ENCODE measurements around the gene CKAP2. TPM values are rescaled to one million over a fixed set of nuclear protein-coding genes. Genes with fewer than 3 reads are reported as not detected.
"Not testable (repeated sequence)": the region's sequence is repeated elsewhere in the genome, so short reads cannot be mapped to it uniquely, and the experiment has no call there.

CKAP2 gene
- total RNA-seq, 1 experiment from 2014 or later: 23.5 TPM

DNA sequence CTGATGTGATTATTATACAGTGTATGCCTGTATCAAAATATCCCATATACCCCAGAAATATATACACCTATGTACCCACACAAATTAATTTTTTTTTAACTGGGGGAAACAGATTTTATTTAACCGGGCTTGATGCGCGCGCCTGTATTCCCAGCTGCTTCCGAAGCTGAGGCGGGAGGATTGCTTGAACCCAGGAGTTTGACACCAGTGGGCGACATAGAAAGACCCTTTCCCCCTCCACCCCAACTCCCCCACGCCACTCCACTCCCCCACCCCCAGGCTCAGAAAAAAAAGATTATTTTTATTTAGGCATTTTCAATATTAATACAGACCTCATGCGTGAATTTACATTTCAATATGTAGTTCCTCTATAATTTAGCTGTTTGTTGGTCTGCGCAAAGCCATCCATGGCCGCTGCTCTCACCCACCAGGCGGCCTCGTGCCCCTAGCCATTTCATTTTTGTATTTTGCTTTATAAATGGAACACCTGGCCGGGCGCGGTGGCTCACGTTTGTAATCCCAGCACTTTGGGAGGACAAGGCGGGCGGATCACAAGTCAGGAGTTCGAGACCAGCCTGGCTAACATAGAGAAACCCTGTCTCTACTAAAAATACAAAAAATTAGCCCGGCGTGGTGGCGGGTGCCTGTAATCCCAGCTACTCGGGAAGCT lies 4.0 kb upstream of the CKAP2 start:
- no peak for DNase-seq (ENCODE audit: low spot score)

DNA sequence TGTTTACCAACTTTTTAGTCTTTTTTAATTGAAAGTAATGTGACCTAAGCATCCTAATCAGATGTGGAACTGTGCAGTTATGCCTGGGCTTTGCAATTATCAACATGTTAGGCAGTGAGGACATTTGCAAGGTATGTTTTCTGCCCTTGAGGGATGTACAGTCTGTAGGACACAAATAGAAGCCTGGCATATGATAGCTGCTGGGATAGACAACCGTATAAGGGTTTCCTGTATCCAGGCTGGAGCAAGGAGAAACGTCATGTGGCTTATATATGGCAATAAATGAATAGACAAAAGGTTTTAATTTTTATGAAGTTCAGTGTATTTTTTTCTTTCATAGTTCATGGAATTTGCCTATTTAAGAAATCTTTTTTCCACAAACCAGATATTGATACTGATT lies 2.8 kb upstream of the CKAP2 start:
- no peak for DNase-seq (ENCODE audit: low spot score)

DNA sequence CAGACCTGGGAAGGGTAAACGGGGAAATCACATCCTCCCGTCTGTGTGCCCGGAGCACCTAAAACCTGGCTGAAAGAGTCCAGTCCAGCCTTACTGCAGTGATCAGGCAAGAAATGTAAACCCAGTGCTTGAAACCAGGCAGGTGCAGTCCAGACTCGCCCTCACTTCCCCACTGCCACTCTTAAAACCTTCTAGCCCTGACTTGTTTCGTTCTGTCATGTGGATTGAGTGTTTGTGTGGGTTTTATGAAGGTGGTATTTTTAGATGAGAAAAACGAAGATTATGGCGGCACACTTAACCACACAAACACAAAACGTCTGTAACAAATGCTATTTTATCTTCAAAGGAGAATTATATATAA lies 839 bp upstream of the CKAP2 start:
- DNase-seq (ENCODE audit: low spot score): peak; percentile 47

DNA sequence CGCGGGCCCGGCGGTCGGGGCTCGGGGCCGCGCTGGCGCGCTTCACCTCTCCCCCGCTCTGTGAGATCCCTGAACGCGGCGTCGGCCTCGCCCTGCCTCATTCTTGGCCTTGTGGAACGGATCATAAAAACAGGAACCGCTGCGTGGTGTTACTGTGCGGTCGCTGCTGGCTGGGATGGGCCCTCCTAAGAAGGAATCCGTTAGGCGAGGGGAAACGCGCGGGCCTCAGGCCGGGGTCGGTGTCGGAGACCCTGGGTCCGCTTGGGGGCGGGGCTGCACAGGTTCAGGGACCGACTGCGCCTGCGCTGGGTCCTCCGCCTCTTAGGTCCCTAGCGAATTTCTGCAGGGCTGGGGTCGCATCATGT lies 381 bp downstream of the CKAP2 start:
- peak; percentile 83 for DNase-seq (ENCODE audit: low spot score)

DNA sequence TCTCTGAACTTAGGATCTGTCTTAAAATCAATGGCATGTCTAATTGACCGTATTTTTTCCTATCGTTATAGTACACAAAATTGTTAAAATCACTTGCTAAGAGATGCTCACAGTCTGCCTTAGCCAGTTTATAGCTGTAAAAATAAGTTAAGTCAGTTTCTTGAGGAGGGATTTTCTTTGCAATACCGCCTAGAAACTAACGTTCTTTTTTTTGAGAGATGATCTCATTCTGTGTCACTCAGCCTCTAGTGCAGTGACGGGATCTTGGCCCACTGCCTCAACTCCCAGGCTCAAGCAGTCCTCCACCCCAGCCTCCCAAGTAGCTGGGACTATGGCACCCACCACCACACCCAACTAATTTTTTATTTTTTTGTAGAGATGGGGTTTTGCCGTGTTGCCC lies 4.4 kb downstream of the CKAP2 start:
- no peak for DNase-seq (ENCODE audit: low spot score)

DNA sequence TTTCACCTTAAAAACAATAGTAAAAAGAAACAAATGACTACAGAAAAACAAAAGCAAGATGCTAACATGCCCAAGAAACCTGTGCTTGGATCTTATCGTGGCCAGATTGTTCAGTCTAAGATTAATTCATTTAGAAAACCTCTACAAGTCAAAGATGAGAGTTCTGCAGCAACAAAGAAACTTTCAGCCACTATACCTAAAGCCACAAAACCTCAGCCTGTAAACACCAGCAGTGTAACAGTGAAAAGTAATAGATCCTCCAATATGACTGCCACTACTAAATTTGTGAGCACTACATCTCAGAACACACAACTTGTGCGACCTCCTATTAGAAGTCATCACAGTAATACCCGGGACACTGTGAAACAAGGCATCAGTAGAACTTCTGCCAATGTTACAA lies 6.0 kb downstream of the CKAP2 start:
- DNase-seq (ENCODE audit: low spot score): no peak

DNA sequence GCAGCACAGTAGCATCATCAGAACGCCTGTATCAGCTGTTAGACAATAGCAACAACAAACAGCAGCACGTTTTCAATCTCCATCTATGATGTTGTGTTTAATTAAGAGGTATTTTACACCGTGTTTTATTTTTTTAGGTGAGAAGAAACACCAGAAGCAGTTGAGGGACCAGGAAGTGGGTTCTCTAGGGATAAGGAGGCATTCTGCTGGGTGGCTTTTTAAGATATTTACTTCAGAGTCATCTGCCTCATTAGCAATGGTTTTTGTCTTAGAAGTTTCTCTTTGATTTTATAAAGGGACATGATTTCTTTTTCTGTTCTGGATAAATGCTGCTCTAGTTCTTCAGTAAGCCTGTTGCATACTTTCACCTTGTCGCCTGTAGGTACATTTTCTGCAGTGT lies 8.2 kb downstream of the CKAP2 start:
- DNase-seq (ENCODE audit: low spot score): no peak

DNA sequence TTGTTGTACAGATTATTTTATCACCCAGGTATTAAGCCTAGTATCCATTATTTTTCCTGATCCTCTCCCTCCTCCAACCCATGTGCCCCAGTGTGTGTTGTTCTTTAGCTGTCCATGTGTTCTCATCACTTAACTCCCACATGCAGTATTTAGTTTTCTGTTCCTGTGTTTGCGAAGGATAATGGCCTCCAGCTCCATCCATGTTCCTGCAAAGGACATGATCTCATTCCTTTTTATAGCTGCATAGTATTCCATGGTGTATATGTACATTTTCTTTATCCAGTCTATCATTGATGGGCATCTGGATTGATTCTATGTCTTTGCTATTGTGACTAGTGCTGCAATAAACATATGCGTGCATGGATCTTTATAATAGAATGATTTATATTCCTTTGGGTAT lies 13.2 kb downstream of the CKAP2 start:
- DNase-seq (ENCODE audit: low spot score): not testable (repeated sequence)

DNA sequence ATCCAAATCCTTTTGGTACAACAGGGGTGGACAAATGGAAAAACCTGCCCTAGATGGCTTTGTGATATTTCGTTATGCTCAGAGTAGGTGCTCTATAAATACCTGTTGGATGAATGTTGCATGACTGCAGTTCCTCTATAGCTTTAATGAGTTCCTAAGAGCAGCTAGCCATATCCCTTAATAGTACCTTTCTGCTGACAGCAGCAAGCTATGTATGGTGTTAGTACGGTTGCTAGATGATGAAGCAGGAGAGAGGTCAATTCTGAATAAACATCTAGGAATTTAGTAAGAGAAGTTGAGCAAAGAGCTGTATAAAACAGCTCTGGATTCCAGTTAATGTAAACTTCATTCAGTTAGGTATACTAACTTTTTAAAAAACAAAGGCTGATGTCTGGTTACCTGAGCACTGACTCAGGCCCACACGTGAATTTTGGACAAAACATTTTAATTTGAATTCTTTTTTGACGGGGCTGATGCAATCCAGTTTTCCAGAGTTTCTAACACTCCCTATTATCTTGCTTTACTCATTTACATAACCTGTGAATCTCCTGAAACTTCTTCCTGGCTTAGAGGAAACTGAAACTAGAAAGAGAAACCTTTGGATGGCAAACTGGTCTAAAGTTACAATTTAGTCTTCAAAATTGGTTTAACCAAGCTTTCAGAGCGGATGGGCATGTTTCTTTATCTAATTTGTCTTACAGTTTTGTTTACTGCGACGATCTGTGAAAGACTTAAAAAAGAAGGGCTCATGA lies 25.6 kb downstream of the CKAP2 start:
- not testable (repeated sequence) for DNase-seq (ENCODE audit: low spot score)

DNA sequence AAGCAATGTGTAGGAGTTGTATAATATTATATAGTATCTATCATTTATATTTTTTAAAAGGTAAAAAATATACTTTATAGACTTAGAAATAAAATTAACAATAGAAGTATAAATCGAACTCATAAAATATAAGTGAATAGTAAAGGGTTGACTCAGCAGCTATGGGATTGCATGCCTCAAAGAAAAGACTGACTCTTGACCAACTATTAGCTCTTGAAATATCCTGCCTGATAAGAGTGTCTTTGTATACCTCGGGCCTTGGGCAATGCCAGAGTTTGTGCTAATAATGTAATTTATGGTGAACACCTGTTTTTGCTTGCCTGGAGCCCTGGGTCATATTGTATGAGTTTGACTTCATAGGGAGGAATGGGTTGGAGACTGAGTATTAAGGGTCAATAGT lies 31.8 kb downstream of the CKAP2 start:
- DNase-seq (ENCODE audit: low spot score): not testable (repeated sequence)

DNA sequence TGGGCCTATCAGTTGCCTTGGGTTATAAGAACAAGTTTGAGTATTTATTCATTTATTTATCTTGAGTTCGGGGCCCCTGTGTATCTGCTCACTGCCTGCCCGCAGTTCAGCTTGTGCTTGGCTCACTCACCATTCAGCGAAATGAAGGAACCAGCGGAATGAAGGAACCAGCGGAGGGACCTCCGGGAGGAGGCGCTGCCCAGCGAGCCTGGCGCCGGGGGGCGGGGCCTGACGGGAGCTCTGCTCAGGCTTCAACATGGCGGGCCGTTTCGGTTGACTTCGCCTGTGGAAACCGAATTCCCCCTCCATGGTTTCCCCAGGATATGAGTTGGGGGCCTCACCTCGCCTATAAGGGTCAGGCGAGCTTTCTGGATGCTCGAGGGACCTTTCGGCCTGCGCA lies 33.5 kb downstream of the CKAP2 start:
- DNase-seq (ENCODE audit: low spot score): not testable (repeated sequence)

DNA sequence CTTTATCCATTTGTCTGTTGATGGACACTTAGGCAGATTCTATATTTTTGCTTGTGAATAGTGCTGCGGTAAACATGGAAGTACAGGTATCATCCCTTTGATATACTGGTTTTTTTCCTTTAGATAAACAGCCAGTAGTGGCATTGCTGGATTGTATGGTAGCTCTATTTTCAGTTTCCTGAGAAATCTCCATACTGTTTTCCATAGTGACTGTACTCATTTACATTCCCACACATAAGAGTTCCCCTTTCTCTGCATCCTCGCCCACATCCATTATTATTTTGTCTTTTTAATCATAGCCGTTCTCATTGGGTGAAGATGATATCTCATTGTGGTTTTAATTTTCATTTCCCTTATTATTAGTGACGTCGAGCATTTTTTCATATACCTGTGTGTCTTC lies 35.7 kb downstream of the CKAP2 start:
- DNase-seq (ENCODE audit: low spot score): not testable (repeated sequence)

DNA sequence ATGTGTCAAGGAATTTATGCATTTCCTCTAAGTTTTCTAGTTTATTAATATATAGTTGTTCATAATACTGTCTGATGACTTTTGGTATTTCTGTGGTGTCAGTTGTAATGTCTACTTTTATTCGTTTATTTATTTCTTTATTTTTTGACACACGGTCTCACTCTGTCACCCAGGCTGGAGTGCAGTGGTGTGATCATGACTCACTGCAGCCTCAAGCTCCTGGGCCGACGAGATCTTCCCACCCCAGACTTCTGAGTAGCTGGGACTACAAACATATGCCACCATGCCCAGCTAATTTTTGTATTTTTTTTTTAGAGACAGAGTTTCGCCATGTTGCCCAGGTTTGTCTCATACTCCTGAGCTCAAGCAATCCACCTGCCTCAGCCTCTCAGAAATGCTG lies 39.0 kb downstream of the CKAP2 start:
- not testable (repeated sequence) for DNase-seq (ENCODE audit: low spot score)

DNA sequence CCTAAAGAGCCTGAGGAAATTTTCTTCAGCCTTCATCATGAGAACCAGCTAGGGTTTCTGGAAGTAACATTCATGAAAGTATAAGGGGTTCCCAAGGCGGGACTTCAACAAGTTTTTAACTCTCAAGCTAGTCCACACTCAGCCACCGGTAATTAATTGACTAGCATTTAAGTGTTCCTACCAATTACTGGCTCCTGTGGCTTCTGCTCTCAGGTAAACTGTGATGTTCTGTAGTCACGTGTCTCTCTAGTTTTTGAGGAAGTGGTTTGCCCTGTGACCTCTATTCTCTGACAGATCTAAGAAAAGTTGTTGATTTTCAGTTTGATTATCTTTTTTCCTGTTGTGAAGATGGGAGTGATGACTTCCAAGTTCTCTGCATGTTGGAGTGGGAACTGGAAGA lies 42.7 kb downstream of the CKAP2 start:
- not testable (repeated sequence) for DNase-seq (ENCODE audit: low spot score)

DNA sequence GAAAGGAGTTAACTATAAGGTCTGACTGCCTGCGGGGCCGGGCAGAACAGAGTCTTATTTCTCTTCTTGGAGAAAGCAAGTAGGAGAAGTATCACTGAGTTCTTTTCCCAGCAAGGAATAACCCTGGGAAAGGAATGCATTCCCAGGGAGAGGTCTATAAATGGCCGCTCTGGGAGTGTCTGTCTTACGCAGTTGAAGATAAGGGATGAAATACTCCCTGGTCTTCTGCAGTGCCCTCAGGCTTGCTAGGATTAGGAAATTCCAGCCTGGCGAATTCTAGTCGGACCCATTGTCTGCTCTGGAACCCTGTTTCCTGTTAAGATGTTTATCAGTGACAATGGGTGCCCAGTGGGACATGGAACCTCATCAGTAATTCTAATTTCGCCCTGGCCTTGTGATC lies 47.0 kb downstream of the CKAP2 start:
- not testable (repeated sequence) for DNase-seq (ENCODE audit: low spot score)

DNA sequence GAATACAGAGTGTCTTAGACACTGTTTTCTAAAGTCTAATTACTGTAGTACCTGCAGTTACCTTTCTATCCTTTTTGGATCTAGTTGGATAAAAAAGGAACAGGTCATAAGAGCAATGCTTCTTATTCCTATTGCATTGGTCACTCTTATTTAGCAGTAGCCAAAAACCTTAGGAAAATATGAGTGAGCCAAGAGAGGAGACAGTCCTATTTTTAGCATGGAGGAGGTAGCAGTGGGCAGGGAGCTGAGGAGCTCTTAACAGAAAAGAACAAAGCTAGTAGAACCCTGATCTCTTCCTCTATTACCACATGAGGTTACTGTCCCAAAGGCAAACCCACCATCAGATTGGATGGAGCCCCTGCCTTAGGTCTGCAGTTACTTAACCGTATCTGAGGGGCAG lies 50.6 kb downstream of the CKAP2 start:
- DNase-seq (ENCODE audit: low spot score): not testable (repeated sequence)

DNA sequence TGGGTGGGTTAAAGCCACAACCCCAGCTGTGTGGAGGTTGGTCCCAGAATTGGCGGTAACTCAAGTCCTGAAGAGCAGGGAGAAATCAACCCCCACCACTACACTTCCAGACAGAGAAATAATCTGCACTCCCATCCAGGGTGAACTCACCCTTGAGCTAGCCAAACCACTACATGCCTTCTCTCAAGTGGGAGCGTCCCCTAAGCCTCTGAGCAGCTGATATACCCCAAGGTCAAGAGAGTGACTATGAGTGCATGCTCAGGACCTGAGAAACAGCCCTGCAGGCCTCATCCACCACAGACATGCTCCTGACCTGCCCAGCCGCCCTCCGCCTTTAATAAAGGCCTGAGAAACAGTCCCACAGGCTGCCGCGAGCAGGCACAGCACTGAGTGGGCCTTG lies 54.3 kb downstream of the CKAP2 start:
- not testable (repeated sequence) for DNase-seq (ENCODE audit: low spot score)

DNA sequence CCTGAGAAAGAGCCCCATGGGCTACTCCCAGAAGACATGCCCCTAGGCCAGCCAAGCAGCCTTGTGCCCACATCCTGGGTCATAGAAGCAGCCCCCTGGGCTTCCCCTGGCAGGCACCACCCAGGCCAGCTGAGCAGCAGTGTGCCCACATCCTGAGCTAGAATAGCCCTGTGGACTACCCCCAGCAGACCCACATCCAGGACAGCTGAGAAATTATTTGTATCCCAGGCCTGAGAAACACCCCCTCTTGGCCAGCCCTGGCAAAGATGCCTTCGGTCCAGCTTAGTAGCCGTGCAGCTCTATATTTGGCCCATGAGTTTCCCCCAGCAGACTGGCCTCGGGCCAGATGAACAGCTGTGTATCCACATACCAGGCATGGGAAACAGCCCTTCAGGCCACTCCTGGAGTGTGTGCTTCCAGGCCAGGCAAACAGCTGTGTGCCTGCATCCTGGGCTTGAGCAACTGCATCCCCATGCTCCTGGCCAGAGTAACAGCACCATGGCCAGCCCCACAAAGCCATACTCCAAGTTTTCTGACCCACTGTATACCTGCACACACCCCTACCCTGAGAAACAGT lies 55.0 kb downstream of the CKAP2 start:
- DNase-seq (ENCODE audit: low spot score): not testable (repeated sequence)

DNA sequence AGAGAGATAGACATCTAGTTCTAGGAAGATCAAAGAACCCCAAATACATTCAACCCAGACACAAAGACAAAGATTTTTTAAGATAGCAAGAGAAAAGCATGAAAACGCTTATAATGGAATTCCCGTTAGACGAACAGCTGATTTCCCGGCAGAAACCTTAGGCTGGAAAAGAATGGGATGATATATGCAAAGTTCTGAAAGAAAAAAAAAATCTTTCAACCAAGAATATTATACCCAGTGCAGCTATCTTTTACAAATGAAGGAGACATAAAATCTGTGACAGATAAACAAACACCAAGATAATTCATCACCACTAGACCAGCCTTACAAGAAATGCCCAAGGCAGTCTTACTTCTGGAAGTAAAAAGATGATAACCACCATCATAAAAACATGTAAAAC lies 56.3 kb downstream of the CKAP2 start:
- not testable (repeated sequence) for DNase-seq (ENCODE audit: low spot score)

DNA sequence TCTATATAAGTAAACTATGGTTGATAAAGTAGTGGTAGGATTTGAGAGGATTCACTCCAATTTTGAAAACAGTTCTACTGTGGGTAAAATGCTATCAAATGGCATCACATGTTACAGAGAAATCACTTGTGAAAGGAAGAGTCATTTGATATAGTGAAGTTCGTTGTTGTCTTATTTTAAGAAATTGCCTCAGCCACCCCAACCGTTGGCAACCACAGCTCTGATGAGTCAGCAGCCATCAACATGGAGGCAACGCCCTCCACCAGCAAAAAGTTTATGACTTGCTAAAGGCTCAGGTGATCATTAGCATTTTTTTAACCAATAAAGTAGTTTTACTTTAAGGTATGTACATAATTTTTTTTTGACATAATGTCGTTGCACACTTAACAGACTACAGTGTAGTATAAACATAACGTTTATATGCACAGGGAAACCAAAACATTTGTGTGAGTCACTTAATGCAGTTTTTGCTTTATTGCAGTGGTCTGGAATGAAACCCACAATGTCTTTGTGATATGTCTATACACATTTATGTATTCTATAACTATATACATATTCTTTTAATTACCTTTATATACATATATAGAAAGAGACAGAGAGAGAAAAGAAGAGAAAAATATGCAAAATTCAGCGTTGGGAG lies 58.8 kb downstream of the CKAP2 start:
- not testable (repeated sequence) for DNase-seq (ENCODE audit: low spot score)

DNA sequence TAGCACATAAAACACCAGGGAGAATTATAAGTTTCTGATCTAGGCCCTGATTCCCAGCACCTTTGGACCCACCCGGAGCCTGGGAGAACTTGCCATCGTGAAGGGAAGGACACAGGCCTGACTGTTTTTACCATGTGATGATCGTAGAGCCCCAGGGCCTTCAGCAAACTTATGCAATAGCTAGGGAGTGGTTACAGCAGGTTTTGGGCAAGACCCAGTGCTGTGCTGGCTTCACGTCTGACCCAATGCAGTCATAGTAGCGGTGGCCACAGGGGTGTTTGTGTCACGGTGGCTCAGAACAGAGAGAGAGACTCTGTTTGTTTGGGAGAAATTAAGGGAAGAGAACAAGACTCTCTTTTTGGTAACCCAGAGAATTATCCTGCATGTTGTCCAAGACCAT lies 68.0 kb downstream of the CKAP2 start:
- not testable (repeated sequence) for DNase-seq (ENCODE audit: low spot score)

Data from HT-29 (cell line).